Measurements from ENCODE around the gene ELOB.

ELOB gene

GRCh38 chr16:2795395-2796143 lies 18.5 kb upstream of the ELOB start (continued):
- TF ChIP-seq ZNF19 (tag by site-specific recombination; IDR thresholded peaks at IDR 0.05; ENCODE audit: low read depth) (no peak), ZNF221 (tag by site-specific recombination; IDR thresholded peaks at IDR 0.05; ENCODE audit: borderline replicate concordance) (no peak), IKZF3 (tag by site-specific recombination; IDR thresholded peaks at IDR 0.05) (no peak), ZNF37A (tag by site-specific recombination; IDR thresholded peaks at IDR 0.05) (no peak), ZNF266 (tag by site-specific recombination; IDR thresholded peaks at IDR 0.05; ENCODE audit: low read depth) (no peak), ZNF24 (tag by site-specific recombination; IDR thresholded peaks at IDR 0.05) (peak; percentile 51; the same call in 1 of the 2 replicates), ZNF23 (tag by site-specific recombination; IDR thresholded peaks at IDR 0.05; ENCODE audit: borderline replicate concordance) (no peak), WT1 (tag by site-specific recombination; IDR thresholded peaks at IDR 0.05) (no peak), ZNF394 (tag by site-specific recombination; IDR thresholded peaks at IDR 0.05; ENCODE audit: borderline replicate concordance) (no peak; the same call in 1 of the 2 replicates), ZNF600 (tag by site-specific recombination; IDR thresholded peaks at IDR 0.05) (peak; percentile 56; the same call in 1 of the 2 replicates), SP7 (tag by site-specific recombination; IDR thresholded peaks at IDR 0.05) (no peak), ZFP3 (tag by site-specific recombination; IDR thresholded peaks at IDR 0.05; ENCODE audit: low read depth) (no peak), ZNF292 (tag by site-specific recombination; IDR thresholded peaks at IDR 0.05; ENCODE audit: borderline replicate concordance, low read depth) (no peak), ZBTB6 (tag by site-specific recombination; IDR thresholded peaks at IDR 0.05) (no peak), HOXD13 (CRISPR knock-in tag; IDR thresholded peaks at IDR 0.05; ENCODE audit: borderline replicate concordance) (no peak), ZNF302 (tag by site-specific recombination; IDR thresholded peaks at IDR 0.05; ENCODE audit: low read depth) (no peak), ZNF426 (tag by site-specific recombination; IDR thresholded peaks at IDR 0.05) (no peak), YY2 (tag by site-specific recombination; IDR thresholded peaks at IDR 0.05) (no peak), ZNF280D (tag by site-specific recombination; IDR thresholded peaks at IDR 0.05) (no peak), PRDM4 (tag by site-specific recombination; IDR thresholded peaks at IDR 0.05) (no peak), ZNF391 (tag by site-specific recombination; IDR thresholded peaks at IDR 0.05; ENCODE audit: borderline replicate concordance, low read depth) (no peak), ZNF2 (tag by site-specific recombination; IDR thresholded peaks at IDR 0.05) (no peak), ZNF514 (tag by site-specific recombination; IDR thresholded peaks at IDR 0.05) (no peak), ZNF76 (tag by site-specific recombination; IDR thresholded peaks at IDR 0.05; ENCODE audit: borderline replicate concordance, low read depth) (no peak), ZNF707 (tag by site-specific recombination; IDR thresholded peaks at IDR 0.05) (no peak), ZNF174 (tag by site-specific recombination; IDR thresholded peaks at IDR 0.05) (no peak), ZNF521 (tag by site-specific recombination; IDR thresholded peaks at IDR 0.05) (no peak), ZFP69B (tag by site-specific recombination; IDR thresholded peaks at IDR 0.05) (no peak; the same call in 1 of the 2 replicates)
- TF ChIP-seq, protein P1, sequence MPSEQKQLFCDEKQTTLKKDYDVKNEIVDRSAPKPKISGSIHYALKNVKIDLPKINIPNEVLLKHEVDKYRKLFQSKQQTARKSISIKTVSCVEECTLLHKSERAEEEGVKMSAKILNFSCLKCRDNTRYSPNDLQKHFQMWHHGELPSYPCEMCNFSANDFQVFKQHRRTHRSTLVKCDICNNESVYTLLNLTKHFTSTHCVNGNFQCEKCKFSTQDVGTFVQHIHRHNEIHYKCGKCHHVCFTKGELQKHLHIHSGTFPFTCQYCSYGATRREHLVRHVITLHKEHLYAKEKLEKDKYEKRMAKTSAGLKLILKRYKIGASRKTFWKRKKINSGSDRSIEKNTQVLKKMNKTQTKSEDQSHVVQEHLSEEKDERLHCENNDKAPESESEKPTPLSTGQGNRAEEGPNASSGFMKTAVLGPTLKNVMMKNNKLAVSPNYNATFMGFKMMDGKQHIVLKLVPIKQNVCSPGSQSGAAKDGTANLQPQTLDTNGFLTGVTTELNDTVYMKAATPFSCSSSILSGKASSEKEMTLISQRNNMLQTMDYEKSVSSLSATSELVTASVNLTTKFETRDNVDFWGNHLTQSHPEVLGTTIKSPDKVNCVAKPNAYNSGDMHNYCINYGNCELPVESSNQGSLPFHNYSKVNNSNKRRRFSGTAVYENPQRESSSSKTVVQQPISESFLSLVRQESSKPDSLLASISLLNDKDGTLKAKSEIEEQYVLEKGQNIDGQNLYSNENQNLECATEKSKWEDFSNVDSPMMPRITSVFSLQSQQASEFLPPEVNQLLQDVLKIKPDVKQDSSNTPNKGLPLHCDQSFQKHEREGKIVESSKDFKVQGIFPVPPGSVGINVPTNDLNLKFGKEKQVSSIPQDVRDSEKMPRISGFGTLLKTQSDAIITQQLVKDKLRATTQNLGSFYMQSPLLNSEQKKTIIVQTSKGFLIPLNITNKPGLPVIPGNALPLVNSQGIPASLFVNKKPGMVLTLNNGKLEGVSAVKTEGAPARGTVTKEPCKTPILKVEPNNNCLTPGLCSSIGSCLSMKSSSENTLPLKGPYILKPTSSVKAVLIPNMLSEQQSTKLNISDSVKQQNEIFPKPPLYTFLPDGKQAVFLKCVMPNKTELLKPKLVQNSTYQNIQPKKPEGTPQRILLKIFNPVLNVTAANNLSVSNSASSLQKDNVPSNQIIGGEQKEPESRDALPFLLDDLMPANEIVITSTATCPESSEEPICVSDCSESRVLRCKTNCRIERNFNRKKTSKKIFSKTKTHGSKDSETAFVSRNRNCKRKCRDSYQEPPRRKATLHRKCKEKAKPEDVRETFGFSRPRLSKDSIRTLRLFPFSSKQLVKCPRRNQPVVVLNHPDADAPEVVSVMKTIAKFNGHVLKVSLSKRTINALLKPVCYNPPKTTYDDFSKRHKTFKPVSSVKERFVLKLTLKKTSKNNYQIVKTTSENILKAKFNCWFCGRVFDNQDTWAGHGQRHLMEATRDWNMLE (tag by site-specific recombination; conservative IDR thresholded peaks at IDR 0.05; ENCODE audit: low read depth): peak; percentile 21; the same call in 1 of the 2 replicates
